Measurements from ENCODE around the gene MYO1G.
"Not testable (repeated sequence)": the region's sequence is repeated elsewhere in the genome, so short reads cannot be mapped to it uniquely, and the experiment has no call there.

Gene MYO1G

DNA sequence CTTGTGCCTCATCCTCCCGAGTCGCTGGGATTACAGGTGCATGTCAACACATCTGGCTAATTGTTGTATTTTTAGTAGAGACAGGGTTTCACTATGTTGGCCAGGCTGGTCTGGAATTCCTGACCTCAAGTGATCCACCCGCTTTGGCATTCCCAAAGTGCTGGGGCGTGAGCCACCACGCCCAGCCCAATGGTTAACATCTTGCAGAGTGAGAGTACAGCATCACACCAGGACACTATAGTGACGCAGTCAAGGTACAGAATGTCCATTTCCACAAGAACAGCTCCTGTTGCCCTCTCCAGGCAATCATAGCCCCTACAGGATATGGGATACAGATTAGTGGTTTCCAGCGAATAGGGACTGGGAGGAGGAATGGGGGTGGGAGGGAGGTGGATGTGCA is 34.0 kb downstream of the MYO1G start:
- TF ChIP-seq, protein P1, sequence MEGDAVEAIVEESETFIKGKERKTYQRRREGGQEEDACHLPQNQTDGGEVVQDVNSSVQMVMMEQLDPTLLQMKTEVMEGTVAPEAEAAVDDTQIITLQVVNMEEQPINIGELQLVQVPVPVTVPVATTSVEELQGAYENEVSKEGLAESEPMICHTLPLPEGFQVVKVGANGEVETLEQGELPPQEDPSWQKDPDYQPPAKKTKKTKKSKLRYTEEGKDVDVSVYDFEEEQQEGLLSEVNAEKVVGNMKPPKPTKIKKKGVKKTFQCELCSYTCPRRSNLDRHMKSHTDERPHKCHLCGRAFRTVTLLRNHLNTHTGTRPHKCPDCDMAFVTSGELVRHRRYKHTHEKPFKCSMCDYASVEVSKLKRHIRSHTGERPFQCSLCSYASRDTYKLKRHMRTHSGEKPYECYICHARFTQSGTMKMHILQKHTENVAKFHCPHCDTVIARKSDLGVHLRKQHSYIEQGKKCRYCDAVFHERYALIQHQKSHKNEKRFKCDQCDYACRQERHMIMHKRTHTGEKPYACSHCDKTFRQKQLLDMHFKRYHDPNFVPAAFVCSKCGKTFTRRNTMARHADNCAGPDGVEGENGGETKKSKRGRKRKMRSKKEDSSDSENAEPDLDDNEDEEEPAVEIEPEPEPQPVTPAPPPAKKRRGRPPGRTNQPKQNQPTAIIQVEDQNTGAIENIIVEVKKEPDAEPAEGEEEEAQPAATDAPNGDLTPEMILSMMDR (IDR thresholded peaks at IDR 0.05; ENCODE audit: extremely low read depth, insufficient read depth, missing control alignments): no peak
- no peak for DNase-seq (ENCODE audit: low spot score)
- in situ Hi-C loops (cut with MboI; ENCODE audit: low pct_unique_long_range_greater_than_20kb, low sequenced_read_pairs, unreplicated experiment): no loop called here

DNA sequence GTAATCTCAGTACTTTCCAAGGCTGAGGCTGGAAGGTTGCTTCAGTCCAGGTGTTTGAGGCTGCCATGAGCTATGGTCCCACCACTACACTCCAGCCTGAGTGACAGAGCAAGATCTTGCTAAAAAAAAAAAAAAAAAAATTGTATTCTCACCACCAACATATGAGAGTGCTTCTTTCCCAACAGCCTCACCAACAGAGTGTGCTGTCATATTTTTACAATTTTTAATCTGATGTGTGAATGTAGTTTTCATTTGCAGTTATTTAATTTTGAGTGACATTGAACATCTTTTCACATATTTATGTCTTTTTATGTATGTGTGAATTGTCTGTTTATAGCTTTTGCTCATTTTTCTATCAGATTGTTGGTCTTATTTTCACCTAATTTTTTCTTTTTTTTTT is 35.2 kb downstream of the MYO1G start:
- in situ Hi-C loops (cut with MboI; ENCODE audit: low pct_unique_long_range_greater_than_20kb, low sequenced_read_pairs, unreplicated experiment): no loop called here
- TF ChIP-seq, protein P1 (IDR thresholded peaks at IDR 0.05; ENCODE audit: extremely low read depth, insufficient read depth, missing control alignments): no peak
- DNase-seq (ENCODE audit: low spot score): no peak

DNA sequence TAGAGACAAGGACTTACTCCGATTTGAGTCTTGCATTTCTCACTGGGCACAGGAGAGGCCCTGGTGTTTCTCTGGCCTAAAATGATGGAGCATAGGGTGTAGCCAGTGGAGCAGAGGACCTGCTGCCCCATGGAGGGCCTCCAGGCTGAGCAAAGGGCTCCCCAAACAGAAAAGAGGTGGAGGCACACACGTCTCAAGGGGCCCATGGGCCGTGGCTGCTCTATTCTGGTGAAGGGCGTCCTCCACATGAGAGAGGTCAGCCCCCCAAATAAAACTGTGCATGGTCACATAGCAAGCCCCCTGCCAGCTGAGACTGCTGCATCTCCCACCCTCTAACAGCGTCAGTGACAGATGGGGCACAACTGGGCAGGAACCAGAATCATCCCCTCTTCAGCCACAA is 41.4 kb downstream of the MYO1G start:
- in situ Hi-C loops (cut with MboI; ENCODE audit: low pct_unique_long_range_greater_than_20kb, low sequenced_read_pairs, unreplicated experiment): no loop called here
- no peak for DNase-seq (ENCODE audit: low spot score)
- TF ChIP-seq, protein P1 (IDR thresholded peaks at IDR 0.05; ENCODE audit: extremely low read depth, insufficient read depth, missing control alignments): no peak

DNA sequence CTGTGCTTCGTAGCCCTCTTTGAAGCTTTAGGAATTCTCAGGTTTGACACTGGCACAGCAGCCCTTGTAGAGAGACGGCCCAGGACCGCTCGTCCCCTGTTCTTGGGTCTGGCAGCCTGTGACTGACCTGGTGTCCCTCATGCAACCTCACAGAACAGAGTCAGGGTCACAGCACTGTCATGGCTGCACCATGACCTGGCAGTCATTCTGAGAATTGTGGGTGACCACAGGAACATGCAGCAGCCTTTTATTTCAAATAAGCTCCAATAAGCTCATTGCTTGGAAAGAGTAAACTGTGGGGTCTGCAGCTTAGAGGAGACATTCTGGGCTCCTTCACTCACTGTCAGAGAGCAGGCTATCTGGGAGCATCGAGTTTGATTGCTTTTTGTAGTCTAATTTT is 42.5 kb downstream of the MYO1G start:
- in situ Hi-C loops (cut with MboI; ENCODE audit: low pct_unique_long_range_greater_than_20kb, low sequenced_read_pairs, unreplicated experiment): no loop called here
- DNase-seq (ENCODE audit: low spot score): peak; percentile 39
- TF ChIP-seq, protein P1 (IDR thresholded peaks at IDR 0.05; ENCODE audit: extremely low read depth, insufficient read depth, missing control alignments): no peak

DNA sequence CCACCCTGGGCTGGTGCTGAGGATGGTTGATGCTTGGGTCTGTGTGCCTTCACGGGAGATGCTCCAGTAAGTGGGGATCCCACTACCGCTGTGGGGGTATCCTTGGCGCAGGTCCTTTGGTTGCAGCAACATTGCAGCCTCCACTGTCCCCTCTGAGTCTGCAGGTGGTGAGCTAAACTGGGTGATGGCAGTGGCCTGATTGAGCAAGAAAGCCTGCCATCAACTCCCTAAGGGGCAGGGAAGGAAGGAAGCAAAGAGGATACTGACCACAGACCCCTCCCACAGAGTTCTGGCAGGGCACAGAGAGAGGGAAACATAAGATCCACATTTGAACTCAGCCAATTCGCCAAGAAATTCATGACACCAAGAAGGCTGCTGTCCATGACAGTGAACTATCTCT is 43.2 kb downstream of the MYO1G start:
- no peak for DNase-seq (ENCODE audit: low spot score)
- TF ChIP-seq, protein P1 (IDR thresholded peaks at IDR 0.05; ENCODE audit: extremely low read depth, insufficient read depth, missing control alignments): no peak
- in situ Hi-C loops (cut with MboI; ENCODE audit: low pct_unique_long_range_greater_than_20kb, low sequenced_read_pairs, unreplicated experiment): no loop called here

DNA sequence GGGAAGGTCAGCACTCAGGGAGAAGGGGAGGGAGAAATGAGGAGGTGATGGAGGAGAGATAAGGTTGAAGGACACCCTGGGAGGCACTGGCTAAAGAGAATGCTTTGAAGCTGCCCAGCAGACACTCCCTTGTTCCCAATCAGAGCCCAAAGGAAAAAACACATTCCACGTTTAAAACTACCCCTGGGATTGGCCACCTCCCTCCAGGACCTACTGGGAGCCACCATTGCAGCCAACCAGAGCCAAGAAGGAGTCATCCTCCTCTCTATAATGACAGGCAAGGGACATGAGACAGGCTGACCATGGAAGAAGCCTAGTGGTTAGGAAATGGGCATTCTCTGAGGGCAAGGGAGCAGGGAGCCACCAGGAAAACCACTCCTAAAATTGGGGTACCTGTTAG is 43.8 kb downstream of the MYO1G start:
- TF ChIP-seq, protein P1 (IDR thresholded peaks at IDR 0.05; ENCODE audit: extremely low read depth, insufficient read depth, missing control alignments): no peak
- in situ Hi-C loops (cut with MboI; ENCODE audit: low pct_unique_long_range_greater_than_20kb, low sequenced_read_pairs, unreplicated experiment): no loop called here
- no peak for DNase-seq (ENCODE audit: low spot score)

DNA sequence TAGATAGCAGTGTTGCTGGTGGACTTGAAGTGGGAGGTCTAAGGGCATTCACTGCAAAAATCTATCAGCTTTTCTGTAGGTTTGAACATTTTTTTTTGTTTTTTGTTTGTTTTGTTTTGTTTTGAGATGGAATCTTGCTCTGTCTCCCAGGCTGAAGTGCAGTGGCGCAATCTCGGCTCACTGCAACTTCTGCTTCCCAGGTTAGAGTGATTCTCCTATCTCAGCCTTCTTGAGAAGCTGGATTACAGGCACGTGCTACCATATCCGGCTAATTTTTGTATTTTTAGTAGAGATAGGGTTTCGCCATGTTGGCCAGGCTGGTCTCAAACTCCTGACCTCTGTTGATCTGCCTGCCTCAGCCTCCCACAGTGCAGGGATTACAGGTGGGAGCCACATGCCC is 44.3 kb downstream of the MYO1G start:
- DNase-seq (ENCODE audit: low spot score); in situ Hi-C loops (cut with MboI; ENCODE audit: low pct_unique_long_range_greater_than_20kb, low sequenced_read_pairs, unreplicated experiment): not testable (repeated sequence)
